T-helper 2 cell treated with Interferon-gamma antibody and Interleukin-4, amounts not matched to agents 100 ng/mL and 5 ng/mL, for 36 hours (primary cell): ENCODE measurements around the gene PCLAF. TPM values are rescaled to one million over a fixed set of nuclear protein-coding genes. Genes with fewer than 3 reads are reported as not detected.
"Not testable (repeated sequence)": the region's sequence is repeated elsewhere in the genome, so short reads cannot be mapped to it uniquely, and the experiment has no call there.

Experiments
- intact Hi-C: fragments of 100-400 bp; cut with micrococcal nuclease; formaldehyde crosslinking; loops from one replicate; pipeline ENCODE4 v1.15.1; 2023
- total RNA-seq: library from RNA; stranded (reverse); gene quantifications from 2 replicates; pipeline ENCODE4 v1.2.3, GENCODE V29; 2022

PCLAF gene
- total RNA-seq, 1 donor from 2014 or later: 101 TPM

DNA sequence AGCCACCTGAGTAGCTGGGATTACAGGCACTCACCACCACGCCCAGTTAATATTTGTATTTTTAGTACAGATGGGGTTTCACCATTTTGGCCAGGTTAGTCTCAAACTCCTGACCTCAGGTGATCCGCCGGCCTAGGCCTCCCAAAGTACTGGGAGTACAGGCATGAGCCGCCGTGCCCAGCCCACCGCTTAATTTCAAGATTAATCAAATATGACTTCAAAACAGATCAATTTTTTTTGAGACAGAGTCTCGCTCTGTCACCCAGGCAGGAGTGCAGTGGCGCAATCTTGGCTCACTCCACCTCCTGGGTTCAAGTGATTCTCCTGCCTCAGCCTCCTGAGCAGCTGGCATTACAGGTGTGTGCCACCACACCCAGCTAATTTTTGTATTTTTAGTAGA, 9.9 kb downstream of the PCLAF start:
- intact Hi-C loops: not testable (repeated sequence)

DNA sequence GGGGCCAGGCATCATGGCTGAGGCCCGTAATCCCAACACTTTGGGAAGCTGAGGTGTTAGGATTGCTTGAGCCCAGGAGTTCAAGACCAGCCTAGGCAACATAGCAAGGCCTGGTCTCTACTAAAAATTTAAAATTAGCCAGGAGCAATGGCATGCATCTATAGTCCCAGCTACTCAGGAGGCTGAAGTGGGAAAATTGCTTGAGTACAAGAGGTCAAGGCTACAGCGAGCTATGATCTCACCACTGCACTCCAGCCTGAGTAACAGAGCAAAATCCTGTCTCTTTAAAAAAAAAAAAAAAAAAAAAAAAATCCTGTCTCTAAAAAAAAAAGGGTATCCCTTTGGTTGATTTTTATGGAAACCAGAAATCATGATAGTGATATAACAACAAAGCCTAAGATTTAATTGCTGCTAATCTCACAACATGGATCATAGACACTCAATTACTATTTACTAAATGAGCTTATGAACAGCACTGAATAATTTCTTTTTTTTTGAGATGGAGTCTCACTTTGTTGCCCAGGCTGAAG, 12.1 kb downstream of the PCLAF start:
- intact Hi-C loops: no loop called here

GRCh38 chr15:64361259-64361658, 20.0 kb downstream of the PCLAF start:
- intact Hi-C loops: no loop called here

DNA sequence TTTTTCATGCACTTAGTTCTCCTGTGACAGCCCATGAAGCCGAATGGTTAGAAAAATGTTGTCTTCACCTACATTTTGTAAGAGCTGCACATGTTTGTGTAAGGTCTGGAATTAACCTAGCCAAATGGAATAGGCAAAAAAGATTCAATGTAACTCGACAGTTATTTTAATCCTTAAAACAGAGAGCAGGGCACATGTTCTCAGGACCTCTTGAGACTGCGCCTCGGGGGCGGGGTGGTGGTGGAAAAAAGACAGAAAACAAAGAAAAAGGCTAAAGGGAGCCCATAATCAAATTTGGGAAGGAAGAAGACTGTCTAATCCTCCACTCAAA, 24.6 kb downstream of the PCLAF start:
- intact Hi-C loops: loop anchor here (1.0 to 10.0 kb wide), 5 partner anchors 25 to 538 kb away; partner anchors contain the start of genes PCLAF, PPIB and TRIP4

- intact Hi-C loops: loop anchor here (1.0 to 10.0 kb wide), 5 partner anchors 25 to 539 kb away; partner anchors contain the start of genes PCLAF, PPIB and TRIP4
These were observed 25.1 kb downstream of the PCLAF start, which contains the start of gene CSNK1G1 for GRCh38 chr15:64355944-64356709. Gene CSNK1G1 (minus strand): TSS chr15:64356173. CDS start chr15:64300499, 55,674 bp downstream.

GRCh38 chr15:64355348-64355943, 25.8 kb downstream of the PCLAF start:
- intact Hi-C loops: loop anchor here (5.0 to 10.0 kb wide), 2 partner anchors 148 to 539 kb away; no protein-coding TSS in a partner anchor

DNA sequence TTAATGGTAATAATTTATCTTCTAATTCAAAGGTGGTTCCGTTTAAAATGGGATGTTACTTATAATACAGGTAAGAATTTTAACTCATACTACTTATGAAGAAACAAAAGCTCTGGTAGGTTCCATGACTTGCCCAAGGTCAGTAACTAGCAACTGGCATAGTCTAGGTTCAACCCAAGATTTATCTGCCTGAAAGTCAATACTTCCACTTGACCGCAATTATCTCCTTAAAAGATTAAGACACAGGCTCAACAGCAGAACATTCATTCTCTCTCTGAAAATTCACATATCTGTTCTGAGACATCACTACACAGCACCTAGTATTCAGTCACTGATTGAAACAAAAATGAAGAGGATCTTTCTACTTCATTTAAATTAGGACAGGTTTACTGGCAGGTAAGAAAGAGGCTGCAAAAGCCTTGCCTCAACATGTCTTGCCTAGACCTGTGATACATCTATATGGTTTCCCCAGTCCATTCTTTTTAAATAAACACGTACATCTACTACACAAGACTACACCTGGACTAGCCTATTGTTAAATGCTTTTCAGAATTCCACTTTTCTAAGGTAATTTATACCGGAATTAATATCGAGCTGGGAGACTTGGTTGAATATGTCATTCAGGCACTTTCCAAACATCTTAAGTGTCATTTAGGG, 26.4 kb downstream of the PCLAF start:
- intact Hi-C loops: loop anchor here (5.0 to 10.0 kb wide), 2 partner anchors 148 to 540 kb away; no protein-coding TSS in a partner anchor

DNA sequence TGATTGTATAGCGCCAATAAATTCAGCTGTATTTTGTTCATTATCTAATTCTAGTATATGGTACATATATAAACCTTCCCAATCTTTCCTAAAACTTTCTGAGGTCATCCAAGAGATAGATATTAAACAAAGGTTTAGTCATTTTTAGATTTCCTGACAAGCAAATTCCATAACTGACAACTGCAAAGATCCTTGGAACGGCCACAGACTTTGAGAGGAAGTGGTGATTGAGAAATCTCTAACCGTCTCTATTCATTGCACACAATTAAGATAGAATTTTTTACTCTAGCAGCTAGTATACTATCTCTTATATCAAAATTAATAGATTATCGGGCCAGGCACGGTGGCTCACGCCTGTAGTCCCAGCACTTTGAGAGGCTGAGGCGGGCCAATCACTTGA, 30.0 kb downstream of the PCLAF start:
- intact Hi-C loops: loop anchor here (10.0 kb wide), 1 partner anchor 544 kb away; no protein-coding TSS in a partner anchor

DNA sequence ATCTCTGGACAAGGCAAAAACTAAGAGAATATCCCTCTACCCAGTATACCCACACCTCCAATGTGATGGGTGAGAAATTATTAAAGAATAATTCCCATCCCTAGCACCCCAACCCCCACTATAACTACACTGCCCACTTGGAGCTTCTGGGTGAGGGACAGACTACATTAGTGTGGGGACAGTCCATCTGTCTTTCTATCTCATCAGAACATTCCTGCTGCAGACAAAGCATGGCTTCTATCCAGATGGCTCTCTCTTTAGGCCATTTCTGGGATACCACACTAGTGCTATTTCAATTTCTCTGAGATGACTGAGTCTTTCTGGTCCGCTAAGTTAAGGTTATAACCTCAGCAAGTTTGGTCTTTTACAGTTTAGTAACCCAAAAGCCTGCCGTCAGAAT, 31.9 kb downstream of the PCLAF start:
- intact Hi-C loops: no loop called here

- intact Hi-C loops: no loop called here
These were observed 32.8 kb downstream of the PCLAF start for GRCh38 chr15:64348455-64348854.

DNA sequence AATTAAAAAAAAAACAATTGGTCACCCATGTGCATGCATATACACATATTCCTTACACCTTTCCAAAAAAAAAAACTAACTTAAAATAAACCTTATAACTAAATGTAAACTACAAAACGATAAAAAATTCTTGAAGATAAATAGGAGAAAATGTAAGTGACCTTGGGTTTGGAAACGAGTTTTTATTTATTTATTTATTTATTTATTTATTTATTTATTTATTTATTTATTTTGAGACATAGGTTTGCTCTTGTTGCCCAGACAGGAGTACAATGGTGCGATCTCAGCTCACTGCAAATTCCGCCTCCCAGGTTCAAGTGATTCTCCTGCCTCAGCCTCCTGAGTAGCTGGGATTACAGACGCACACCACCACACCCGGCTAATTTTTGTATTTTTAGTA, 35.0 kb downstream of the PCLAF start:
- intact Hi-C loops: not testable (repeated sequence)

- intact Hi-C loops: no loop called here
These were observed 36.5 kb downstream of the PCLAF start for GRCh38 chr15:64344651-64345294.

GRCh38 chr15:64343841-64344240, 37.4 kb downstream of the PCLAF start:
- intact Hi-C loops: no loop called here

GRCh38 chr15:64343222-64343621, 38.0 kb downstream of the PCLAF start:
- intact Hi-C loops: no loop called here

- intact Hi-C loops: no loop called here
These were observed 39.3 kb downstream of the PCLAF start for GRCh38 chr15:64341961-64342360.

DNA sequence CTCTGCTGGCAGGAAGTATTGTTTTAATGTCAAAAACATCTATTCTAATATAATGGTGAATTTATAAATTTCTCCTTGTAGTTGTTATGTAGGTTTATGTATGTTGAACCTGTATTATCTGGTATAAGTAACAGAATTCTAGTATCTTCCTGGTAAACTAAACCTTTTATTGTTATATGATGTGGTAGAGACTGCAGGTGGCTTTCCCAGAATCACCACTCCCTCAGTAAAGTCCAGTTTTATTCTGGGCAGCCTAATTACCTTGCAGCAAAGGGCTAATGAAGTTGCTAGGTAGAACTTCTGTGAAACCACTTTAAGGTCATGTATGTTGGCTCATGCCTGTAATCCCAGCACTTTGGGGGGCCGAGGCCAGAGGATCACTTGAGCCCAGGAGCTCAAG, 40.9 kb downstream of the PCLAF start:
- intact Hi-C loops: no loop called here

GRCh38 chr15:64337761-64338160, 43.5 kb downstream of the PCLAF start:
- intact Hi-C loops: no loop called here

DNA sequence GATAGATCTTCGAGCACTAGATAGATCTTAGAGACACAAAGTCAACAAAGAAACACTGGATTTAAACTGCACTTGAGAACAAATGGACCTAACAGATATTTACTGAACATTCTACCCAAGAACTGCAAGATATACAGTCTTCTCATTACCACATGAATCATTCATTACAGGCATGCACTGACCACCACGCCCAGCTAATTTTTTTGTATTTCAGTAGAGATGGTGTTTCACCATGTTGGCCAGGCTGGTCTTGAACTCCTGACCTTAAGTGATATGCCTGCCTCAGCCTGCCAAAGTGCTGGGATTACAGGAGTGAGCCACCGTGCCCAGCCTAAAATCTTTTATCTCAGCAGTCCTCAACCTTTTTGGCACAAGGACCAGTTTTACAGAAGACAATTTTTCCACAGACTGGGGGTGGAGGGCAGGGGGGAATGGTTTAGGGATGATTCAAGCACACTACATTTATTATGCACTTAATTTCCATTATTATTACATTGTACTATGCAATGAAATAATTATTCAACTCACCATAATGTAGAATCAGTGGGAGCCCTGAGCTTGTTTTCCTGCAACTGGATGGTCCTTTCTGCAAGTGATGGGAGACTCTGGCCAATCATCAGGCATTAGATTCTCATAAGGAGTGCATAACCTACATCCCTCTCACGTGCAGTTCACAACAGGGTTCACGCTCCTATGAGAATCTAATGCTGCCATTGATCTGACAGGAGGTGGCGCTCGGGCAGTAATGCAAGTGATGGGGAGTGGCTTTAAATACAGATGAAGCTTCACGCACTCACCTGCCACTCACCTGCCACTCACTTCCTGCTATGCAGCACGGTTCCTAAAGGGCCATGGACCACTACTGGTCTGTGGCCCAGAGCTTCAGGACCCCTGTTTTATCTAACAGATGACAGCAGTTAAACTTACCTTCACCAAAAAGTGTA, 47.0 kb downstream of the PCLAF start:
- intact Hi-C loops: no loop called here

- intact Hi-C loops: no loop called here
These were observed 47.7 kb downstream of the PCLAF start for GRCh38 chr15:64333516-64333915.

DNA sequence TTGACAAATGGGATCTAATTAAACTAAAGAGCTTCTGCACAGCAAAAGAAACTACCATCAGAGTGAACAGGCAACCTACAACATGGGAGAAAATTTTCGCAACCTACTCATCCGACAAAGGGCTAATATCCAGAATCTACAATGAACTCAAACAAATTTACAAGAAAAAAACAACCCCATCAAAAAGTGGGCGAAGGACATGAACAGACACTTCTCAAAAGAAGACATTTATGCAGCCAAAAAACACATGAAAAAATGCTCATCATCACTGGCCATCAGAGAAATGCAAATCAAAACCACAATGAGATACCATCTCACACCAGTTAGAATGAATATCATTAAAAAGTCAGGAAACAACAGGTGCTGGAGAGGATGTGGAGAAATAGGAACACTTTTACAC, 49.6 kb downstream of the PCLAF start:
- intact Hi-C loops: not testable (repeated sequence)
